GM18858 (cell line): Measurements from ENCODE around the gene EIPR1.

Experiments
- ATAC-seq: cut with Tn5 transposase; IDR thresholded peaks from one replicate; pipeline ENCODE4 v1.9.1; 2021; ENCODE audit not compliant: unreplicated experiment

EIPR1 gene

GRCh38 chr2:3277748-3278520 lies 99.7 kb downstream of the EIPR1 start:
- ATAC-seq = no peak

DNA sequence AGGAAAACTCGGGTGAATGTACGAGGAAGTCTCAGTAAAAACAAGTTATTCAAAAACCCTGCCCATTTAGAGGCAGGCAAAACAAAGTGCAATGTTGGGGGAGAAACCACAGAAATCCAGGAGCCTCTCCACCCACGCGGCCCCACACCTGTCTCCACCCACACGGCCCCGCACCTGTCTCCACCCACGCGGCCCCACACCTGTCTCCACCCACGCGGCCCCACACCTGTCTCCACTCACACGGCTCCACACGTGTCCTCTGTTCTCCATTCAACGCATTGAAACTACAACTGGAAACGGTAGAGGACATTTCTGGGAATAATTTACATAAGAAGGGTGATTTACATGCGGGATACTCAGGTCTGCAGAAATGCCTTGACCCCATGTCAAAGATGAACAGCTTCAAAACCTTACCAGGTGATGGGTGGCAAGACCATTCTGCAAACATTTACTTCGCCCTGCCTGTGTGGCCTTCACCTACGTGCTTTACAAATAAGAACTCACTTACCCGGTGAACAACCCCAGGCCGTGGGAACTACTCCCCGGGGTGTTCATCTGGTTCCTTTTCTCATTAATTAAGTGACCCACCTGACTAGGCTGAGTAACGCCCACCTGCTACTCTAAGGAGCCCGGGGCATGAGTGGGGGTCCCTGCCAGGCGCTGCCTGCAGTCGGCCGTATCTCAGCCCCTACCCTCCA lies 100.4 kb downstream of the EIPR1 start:
- no peak for ATAC-seq

- no peak for ATAC-seq
These were observed 104.9 kb downstream of the EIPR1 start for GRCh38 chr2:3272761-3273160.

GRCh38 chr2:3270095-3270478 lies 107.5 kb downstream of the EIPR1 start:
- no peak for ATAC-seq

- ATAC-seq = no peak
These were observed 108.1 kb downstream of the EIPR1 start for GRCh38 chr2:3269425-3270094.

GRCh38 chr2:3268705-3269029 lies 109.0 kb downstream of the EIPR1 start:
- no peak for ATAC-seq

DNA sequence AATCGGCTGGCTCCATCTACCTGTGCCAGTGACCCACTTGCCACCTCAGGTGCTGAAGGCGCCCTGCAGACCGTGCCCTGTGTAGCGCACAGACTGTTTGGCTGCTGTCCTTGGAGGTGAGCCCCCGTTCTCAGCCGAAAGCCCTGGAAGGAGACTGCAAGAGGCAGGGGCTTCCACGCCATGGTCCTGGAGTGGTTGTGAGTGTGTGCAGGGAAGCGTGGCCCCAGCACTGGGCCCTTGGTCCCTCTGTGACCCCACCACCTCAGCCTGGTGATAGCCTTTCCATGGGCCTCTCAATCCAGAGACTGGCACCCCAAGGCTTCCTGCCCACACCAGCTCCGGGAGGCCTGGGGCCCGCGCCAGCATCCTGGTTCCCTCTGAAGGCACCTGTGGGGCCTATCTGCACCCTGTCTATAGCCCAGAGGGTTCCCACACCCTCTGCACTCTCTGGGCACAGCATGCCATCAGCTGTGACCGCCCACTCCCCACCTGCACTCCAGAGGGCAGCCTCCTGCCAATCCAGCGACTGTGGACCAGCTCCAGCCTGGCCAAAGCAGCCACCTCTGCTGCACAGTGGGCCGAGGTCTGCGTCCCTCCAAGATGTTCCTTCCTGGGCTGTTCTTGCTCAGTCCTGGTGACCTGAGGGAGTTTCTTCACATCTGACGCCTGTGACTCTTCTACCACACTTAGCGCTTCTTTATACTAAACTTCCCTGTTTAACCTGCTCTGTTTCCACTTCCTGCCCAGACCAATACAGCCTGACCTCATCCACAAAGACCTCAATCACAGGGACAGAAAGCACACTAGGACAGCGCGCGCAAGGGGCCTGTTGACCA lies 109.5 kb downstream of the EIPR1 start:
- no peak for ATAC-seq

DNA sequence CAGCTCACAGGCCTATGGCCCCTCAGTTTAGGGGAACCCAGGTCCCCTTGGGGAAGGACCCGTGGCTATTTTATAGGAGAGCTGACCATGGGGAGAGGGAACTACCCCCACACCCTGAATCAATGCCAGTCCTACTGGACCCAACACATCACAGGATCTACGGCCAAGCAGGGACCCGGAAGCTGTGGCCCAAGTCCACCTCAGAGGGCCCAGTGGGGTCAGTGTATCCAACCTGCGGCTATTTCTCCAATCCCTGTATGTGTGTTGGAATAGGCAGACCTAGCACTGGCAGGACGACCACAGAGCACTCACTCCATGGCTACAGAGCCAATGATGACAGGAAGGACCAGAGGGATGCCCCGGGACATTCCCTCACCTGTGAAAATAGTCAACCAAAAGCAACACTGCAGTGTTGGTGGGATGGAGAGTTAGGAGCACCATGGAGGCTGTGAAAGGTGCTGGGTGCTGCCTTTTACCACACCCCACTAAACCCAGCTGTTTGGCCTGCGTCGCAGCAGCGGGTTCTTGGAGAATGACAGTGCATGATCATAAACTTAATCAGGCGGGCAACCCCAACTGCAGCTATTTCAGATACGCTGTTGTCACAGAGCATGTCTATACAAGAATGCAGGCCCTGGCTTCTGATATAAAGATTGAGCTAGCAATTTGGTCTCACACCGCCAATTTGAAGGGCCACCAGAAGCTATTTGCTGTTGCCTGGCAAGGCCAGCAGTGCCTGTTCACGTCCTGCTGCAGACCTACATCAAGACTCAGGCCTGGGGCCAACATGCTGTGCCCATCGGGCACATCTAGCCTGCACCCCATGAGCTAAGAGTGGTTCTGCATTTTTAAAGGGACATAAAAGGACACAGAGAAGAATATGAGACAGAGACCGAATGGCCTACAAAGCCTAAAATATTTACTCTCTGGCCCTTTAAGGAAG lies 110.4 kb downstream of the EIPR1 start:
- ATAC-seq = no peak

DNA sequence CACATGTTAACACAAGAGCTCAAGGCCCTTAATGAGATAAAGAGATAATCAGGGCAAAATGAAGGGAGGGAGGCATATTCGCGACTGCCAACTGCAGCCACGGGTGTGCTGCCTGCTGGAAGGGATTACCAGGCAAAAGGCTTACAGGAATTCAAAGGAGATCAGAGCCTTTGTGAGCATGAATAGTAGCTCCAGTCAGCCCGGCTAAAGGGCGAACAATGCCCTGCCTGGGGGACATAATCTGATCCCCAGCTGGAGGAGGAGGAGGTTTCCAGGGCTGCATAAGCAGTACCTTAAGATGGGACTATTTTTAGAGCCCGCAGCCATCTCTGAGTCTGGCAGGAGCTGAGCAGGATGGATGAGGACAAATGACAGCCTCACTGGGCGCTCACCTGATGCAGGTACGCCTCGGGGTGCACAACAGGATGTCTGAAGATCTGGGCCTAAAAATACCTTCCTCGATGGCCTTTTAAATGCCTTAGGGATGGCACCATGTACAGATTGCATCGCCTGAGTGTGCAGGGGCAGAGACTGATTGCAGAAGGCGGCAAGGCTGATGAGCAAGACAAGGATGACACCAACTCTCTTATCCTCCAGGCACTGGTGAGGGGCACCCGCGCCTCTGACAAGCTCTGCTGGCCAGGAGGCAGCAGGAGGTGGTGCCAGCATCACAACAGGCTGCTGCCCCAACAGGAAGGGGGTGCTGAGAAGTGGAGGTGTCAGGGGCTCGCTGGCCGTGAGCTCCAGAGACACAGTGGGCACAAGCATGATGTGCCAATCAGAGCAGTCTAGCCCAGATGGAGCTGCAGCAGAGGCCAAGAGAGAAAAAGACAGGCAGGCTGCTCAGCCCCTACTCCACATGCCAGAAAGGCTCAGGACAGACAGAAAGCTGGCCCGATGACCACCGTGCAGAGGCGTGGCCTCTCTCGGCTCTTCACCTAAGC lies 111.4 kb downstream of the EIPR1 start:
- no peak for ATAC-seq

GRCh38 chr2:3265471-3265870 lies 112.1 kb downstream of the EIPR1 start:
- ATAC-seq = no peak

- no peak for ATAC-seq
These were observed 113.4 kb downstream of the EIPR1 start for GRCh38 chr2:3264010-3264744.

- no peak for ATAC-seq
These were observed 114.1 kb downstream of the EIPR1 start for GRCh38 chr2:3263487-3263886.

GRCh38 chr2:3262437-3263388 lies 114.9 kb downstream of the EIPR1 start:
- ATAC-seq = no peak

GRCh38 chr2:3261511-3261910 lies 116.1 kb downstream of the EIPR1 start:
- no peak for ATAC-seq

- ATAC-seq = no peak
These were observed 116.7 kb downstream of the EIPR1 start for GRCh38 chr2:3260959-3261358.

GRCh38 chr2:3257826-3258225 lies 119.8 kb downstream of the EIPR1 start:
- ATAC-seq = no peak

DNA sequence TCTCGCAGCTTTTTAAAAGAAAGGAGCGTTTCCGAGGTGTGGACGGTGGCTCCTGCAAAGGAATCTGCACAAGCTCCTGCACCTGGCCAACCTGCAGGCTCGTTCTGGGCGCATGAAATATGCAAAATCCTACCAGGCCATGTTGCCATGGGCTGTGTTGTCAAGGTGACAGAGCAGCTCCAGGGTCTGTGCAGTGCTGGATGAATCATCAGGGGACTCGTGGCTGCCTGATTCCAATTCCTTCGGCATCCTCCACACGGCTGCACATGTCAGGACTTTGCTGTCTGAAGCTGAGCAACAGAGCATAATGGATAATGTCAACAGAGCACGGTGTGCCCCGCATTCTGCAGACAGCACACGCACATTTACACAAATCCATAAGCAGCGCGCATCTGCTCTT lies 120.5 kb downstream of the EIPR1 start:
- ATAC-seq = no peak
